GM23248 (cell line): Measurements from ENCODE around the gene CCDC192.

Source experiments
- EZH2 ChIP-seq: fragments of 200-600 bp; sonication (generic); IDR thresholded peaks from 2 replicates; pipeline ENCODE4 v1.6.1; 2018; ENCODE audit warnings: antibody characterized with exemption, mild to moderate bottlenecking; ENCODE audit not compliant: insufficient read depth, poor library complexity, severe bottlenecking
- EZH2phosphoT487 ChIP-seq: fragments of 200-600 bp; sonication (generic); IDR thresholded peaks from 2 replicates; pipeline ENCODE4 v1.6.1; 2018; ENCODE audit warnings: antibody characterized with exemption, moderate library complexity, mild to moderate bottlenecking, low read depth; ENCODE audit not compliant: insufficient read depth

DNA sequence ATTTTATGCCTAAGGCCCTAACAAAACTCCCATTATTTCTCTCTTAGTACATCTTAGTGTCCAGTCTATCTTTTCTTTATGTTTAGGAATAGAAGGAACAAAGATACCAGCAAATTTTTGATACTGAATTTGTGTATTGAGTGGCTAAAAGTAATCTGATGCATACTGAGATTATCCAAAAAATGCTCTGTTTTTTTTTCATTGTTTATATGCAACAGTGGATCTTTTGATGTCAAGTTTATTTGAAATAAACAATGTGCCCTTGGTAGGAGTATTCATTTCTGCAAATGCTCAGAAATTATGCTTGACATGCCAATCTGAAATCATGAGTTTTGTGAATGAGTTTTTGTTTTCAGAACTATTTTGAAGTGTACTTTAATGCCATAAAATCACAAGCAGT, 58.7 kb downstream of the CCDC192 start:
- no peak for TF ChIP-seq EZH2
- no peak for TF ChIP-seq EZH2phosphoT487
